Fibroblast of upper back skin (primary cell): ENCODE results near the gene EIF4G3.
A peak's percentile ranks its signal among the peaks of the same experiment; 100 is the strongest.
"Not testable (repeated sequence)": the region's sequence is repeated elsewhere in the genome, so short reads cannot be mapped to it uniquely, and the experiment has no call there.

Experiments
- DNase-seq: peaks from one replicate; pipeline ENCODE4 v3.0.0-alpha.2; 2013

The EIF4G3 gene

GRCh38 chr1:20790785-20791184, 385.9 kb downstream of the EIF4G3 start:
- no peak for DNase-seq

GRCh38 chr1:20789598-20789997, 387.1 kb downstream of the EIF4G3 start:
- DNase-seq = not testable (repeated sequence)

- peak; percentile 43 for DNase-seq
Observed at GRCh38 chr1:20787840-20788795, 388.6 kb downstream of the EIF4G3 start.

GRCh38 chr1:20787029-20787839, 389.5 kb downstream of the EIF4G3 start, which contains the start of gene HP1BP3:
Gene HP1BP3 (minus strand): TSS chr1:20787307. CDS start chr1:20780440, 6,867 bp downstream.
- peak; percentile 72 for DNase-seq

GRCh38 chr1:20786253-20787028, 390.3 kb downstream of the EIF4G3 start:
- DNase-seq = peak; percentile 94

DNA sequence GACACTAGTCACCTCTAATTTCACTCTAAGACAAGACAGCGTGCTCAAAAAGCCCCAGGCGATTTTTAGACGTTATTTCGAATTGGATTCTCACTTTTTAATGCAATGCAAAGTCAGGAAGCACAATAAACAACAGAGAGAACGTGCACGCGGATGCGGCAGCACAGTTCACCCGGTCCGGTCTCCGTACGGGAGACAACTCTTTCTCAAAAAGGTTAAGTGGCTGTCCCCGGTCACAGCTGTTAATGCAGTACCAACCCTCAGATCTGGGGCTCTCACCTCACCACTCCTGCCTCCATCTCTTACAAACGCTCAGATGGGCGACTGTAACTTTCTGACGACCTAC, 390.8 kb downstream of the EIF4G3 start:
- DNase-seq = no peak

- no peak for DNase-seq
Observed at GRCh38 chr1:20775700-20776099, 401.0 kb downstream of the EIF4G3 start.

DNA sequence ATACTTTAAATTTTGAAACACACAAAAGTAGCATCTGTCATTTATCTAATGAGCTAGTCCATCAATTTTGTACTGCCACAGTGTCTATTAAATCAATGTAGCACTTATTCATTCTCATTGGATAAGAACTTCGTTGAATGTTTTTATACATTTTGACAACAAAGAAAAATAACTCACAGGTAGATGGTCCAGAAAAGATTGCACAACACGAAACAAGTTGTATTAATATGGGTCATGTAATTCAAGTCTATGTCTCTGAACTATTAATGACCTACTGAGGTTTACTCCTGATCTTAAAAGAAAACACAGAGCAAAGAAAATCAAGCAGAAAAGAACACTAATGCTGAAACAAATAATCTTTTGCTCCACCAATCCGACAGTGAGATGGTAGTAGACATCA, 404.9 kb downstream of the EIF4G3 start:
- DNase-seq = no peak

DNA sequence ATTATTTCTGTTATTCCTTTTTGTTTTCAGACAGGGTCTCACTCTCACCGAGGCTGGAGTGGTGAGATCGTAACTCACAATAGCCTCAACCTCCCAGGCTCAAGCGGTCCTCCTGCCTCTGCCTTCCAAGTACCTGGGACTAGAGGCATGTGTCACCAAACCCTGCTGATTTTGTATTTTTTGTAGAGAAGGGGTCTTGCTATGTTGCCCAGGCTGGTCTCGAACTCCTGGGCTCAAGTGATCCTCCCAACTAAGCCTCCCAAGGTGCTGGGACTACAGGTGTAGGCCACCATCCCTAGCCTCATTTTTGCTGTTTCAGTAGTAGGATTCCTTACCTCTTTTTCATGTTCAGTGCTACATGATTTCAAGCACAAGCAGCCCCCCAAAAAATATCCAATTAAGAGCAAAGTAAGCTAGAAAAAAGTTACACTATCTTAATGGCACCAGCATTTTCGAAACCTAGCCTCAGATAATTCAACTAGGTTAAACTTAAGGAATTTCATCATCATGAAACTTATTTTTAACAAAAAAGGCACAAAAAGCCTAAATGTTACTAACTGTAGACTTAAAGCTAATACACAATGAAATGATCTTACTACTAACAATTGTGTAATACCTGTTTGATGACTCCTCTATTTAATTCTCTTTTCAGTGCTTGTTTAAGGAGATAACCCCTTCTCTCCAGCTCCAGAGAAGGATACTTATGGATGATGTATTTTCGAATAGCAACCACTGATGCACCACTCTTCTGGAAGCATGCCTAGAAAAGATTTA, 406.2 kb downstream of the EIF4G3 start:
- DNase-seq = no peak

DNA sequence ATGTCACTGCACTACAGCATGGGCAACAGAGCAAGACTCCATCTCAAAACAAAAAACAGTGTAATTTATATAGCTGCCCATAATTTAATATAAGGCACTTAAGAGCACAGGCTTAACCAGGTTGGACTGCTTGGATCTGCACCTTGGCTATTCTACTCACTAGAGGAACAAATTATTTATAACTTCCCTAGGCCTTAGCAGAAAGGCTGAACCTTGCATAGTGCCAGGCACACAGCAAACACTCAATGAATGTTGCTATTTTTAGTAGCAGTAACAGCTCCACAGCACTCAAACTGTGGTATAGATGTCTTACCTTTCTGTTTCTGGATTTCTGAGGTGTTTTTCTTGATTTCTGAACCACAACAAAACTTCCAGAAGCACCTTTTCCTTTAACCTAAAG, 409.4 kb downstream of the EIF4G3 start:
- DNase-seq = no peak

DNA sequence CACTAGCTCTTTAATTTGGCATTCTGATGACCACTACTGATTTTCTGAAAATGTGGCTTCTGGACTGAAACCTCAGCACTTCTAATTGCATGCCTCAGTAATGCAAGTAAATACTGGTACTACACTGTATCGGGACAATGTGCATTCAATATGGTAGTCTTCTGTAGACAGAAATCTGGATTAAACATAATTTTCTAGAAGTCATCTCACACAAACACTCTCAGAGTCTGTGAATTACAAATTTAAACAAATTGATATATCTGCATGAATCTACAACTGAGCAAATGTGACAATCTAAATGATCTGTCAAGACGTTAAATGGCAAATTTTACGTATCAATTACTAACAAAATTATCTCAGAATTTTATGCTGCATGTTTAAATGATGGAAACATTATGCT, 413.3 kb downstream of the EIF4G3 start:
- DNase-seq = no peak

DNA sequence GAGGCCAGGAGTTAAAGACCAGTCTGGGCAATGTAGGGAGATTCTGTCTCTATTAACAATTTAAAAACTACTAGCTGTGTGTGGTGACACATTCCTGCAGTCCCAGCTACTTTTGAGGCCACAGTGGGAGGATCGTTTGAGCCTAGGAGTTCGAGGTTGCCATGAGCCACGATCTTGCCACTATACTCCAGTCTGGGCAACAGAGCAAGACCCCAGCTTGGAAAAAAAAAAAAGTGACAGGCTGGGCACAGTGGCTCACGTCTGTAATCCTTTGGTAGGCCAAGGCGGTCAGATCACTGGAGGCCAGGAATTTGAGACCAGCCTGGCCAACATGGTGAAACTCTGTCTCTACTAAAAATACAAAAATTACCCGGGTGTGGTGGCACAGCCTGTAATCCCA, 416.4 kb downstream of the EIF4G3 start:
- DNase-seq = no peak
